ENCODE data around the gene TMEM106A.
"Not testable (repeated sequence)": the region's sequence is repeated elsewhere in the genome, so short reads cannot be mapped to it uniquely, and the experiment has no call there.

TMEM106A gene

DNA sequence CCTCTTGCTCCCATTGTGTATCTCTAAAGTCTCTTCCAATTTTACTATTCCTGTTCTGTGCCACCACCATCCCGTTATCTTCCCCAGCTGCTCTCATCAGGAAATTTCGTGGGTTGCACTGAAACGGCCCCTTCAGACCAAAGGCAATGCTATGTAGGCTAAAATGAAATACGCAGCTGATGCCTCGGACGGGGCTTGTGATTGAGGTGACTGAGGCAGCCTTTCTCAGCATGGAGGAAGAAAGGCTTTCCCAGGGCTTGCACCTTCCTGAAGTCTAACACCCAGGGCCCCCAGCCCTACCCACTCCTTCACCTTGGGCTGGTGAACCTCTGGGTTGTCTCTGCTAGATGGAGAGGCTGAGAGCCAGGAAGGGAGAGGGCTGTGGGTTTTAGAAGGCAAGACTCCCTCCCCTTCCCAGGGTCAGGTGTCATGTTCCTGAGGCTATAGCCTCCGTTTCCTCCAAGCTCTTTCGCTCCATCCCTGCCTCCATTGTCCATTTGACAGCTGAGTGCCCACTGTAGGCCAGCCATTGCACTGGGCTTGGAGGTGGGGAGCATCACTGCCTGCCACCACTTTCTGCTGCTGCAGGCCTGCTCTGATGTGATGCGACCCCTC, 8.9 kb downstream of the TMEM106A start:
- no peaks in the 10 kb centered on the region for H3K9me3 Mint-ChIP-seq
- H3K4me1 Mint-ChIP-seq: peaks cover 10% of the 10 kb centered on the region
- no peak overlapping the region for H3K4me3 Mint-ChIP-seq
- no peak overlapping the region for H3K27ac Mint-ChIP-seq
- DNase-seq (ENCODE audit: low spot score in 2 of 2) (no peak), ATAC-seq (ENCODE audit: low read depth) (no peak)
- H3K27me3 Mint-ChIP-seq: no peaks in the 10 kb centered on the region
- H3K36me3 Mint-ChIP-seq: peaks cover 25% of the 10 kb centered on the region

- ATAC-seq (ENCODE audit: low read depth): no peak
- Mint-ChIP-seq H3K9me3 (no peaks in the 10 kb centered on the region), H3K27me3 (no peaks in the 10 kb centered on the region), H3K36me3 (peaks cover 8% of the 10 kb centered on the region), H3K4me1 (peaks cover 4% of the 10 kb centered on the region), H3K4me3 (no peak overlapping the region), H3K27ac (no peak overlapping the region)
- DNase-seq (ENCODE audit: low spot score in 2 of 2): no peak
Observed at GRCh38 chr17:43224146-43224705, 12.6 kb downstream of the TMEM106A start.

- no peak overlapping the region for H3K4me3 Mint-ChIP-seq
- H3K4me1 Mint-ChIP-seq: peaks cover 4% of the 10 kb centered on the region
- ATAC-seq (ENCODE audit: low read depth) (no peak), DNase-seq (ENCODE audit: low spot score in 2 of 2) (no peak)
- H3K27ac Mint-ChIP-seq: no peak overlapping the region
- no peaks in the 10 kb centered on the region for H3K27me3 Mint-ChIP-seq
- H3K9me3 Mint-ChIP-seq: no peaks in the 10 kb centered on the region
- peaks cover 3% of the 10 kb centered on the region for H3K36me3 Mint-ChIP-seq
Observed at GRCh38 chr17:43226393-43226792, 14.7 kb downstream of the TMEM106A start.

DNA sequence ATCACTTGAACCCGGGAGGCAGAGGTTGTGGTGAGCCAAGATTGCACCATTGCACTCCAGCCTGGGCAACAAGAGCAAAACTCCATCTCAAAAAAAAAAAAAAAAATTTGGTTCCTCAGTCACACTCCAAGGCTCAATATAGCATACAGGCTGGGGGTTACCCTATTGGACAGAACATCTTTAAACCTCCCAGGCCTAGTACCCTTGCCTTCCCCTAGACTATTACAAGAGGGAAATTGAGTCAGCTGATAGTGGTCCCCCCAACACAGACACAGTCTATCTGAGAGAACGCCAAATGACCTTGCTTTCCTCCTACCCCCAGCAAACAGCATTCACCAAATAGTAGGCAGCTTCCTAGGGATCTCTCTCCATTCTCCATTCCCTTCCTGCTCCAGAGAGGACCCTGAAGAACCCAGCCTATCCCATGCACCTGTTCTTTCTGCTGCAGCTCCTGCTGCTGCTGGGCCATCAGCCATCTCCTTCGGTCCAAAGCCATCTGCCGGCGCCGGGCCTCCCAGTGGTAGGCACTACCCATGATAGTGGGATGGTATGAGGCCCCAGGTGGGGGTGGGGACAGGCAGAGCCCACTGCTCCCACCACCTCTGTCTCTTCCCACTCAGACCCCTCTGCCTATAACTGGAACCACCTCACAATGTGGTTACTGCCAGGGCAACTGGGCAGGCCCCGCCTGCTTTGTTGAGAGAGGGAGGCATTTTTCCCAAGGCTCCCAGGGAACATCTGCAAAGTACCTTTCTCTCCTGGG, 16.5 kb downstream of the TMEM106A start, which contains the start of gene CCDC200:
Gene CCDC200, minus strand, starts transcription at position 604 of the 763 bp plus-strand sequence. Its CDS starts 69 bp downstream, at position 535.
- H3K9me3 Mint-ChIP-seq; H3K27ac Mint-ChIP-seq; H3K4me1 Mint-ChIP-seq; H3K27me3 Mint-ChIP-seq; H3K4me3 Mint-ChIP-seq; DNase-seq (ENCODE audit: low spot score in 2 of 2); H3K36me3 Mint-ChIP-seq; ATAC-seq (ENCODE audit: low read depth): not testable (repeated sequence)

DNA sequence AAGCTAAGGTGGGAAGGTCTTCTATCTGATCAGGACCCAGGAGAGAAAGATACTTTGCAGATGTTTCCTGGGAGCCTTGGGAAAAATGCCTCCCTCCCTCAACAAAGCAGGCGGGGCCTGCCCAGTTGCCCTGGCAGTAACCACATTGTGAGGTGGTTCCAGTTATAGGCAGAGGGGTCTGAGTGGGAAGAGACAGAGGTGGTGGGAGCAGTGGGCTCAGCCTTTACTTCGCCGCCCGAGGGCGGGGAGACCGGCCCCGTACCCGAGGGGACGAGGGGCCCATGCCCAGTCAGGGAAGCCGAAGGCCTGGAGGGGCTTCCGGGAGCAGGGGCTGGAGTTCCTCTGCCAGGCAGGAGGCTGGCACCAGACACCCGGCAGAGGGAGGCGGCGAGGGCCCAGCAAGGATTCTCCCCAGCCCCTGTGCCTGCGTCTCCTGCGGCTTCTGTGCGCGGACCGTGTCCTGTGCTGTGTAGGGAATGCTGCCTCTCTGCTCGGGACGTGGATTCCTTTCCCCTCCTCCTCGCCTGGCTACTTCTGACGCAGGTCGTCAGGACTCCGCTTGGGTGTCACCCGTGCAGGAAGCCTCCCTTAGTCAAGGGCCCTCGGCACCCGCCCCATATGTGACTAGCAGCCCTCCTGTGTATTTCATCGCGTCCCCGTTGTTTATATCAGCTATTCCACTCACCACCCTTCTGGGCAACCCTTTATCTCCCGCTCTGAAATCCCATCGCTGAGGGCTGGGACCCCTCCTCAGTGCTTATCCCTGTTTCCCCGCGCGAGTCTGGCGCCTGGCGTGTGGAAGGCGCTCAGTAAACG, 19.7 kb downstream of the TMEM106A start:
- not testable (repeated sequence) for H3K27me3 Mint-ChIP-seq; DNase-seq (ENCODE audit: low spot score in 2 of 2); H3K4me3 Mint-ChIP-seq; H3K27ac Mint-ChIP-seq; H3K36me3 Mint-ChIP-seq; H3K4me1 Mint-ChIP-seq; ATAC-seq (ENCODE audit: low read depth); H3K9me3 Mint-ChIP-seq

GRCh38 chr17:43232021-43232699, 20.5 kb downstream of the TMEM106A start:
- not testable (repeated sequence) for H3K27ac Mint-ChIP-seq; H3K4me1 Mint-ChIP-seq; H3K4me3 Mint-ChIP-seq; H3K36me3 Mint-ChIP-seq; H3K27me3 Mint-ChIP-seq; ATAC-seq (ENCODE audit: low read depth); H3K9me3 Mint-ChIP-seq
- DNase-seq (ENCODE audit: low spot score in 2 of 2): peak in 1 of 2 donors; percentile 48

- H3K9me3 Mint-ChIP-seq; DNase-seq (ENCODE audit: low spot score in 2 of 2); H3K36me3 Mint-ChIP-seq; ATAC-seq (ENCODE audit: low read depth); H3K27me3 Mint-ChIP-seq; H3K4me1 Mint-ChIP-seq; H3K27ac Mint-ChIP-seq; H3K4me3 Mint-ChIP-seq: not testable (repeated sequence)
Observed at GRCh38 chr17:43233263-43233662, 21.6 kb downstream of the TMEM106A start.

DNA sequence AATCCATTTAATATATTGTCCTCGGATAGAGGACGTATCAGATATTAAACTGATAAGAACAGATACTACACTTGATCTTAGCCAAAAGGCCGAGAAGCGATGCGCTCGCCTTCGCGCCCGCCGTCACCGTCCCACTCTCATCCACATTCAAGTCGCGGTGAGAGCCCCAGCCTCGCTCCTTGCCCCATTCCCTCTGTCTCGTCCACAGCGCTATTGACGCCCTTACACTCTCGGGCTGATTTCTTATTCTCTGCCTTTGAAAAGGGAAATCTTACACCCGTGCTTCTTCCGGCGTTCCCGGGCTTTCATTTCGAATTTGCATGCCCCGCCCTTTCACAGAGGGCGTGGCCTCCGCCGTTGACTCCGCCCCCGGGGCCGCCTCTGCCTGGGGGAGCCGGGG, 22.2 kb downstream of the TMEM106A start, which contains the start of gene RNU2-1:
Gene RNU2-1, minus strand, starts transcription at position 101 of the 400 bp plus-strand sequence.
- H3K27ac Mint-ChIP-seq; H3K4me1 Mint-ChIP-seq; H3K4me3 Mint-ChIP-seq; H3K9me3 Mint-ChIP-seq; H3K36me3 Mint-ChIP-seq; DNase-seq (ENCODE audit: low spot score in 2 of 2); ATAC-seq (ENCODE audit: low read depth); H3K27me3 Mint-ChIP-seq: not testable (repeated sequence)

DNA sequence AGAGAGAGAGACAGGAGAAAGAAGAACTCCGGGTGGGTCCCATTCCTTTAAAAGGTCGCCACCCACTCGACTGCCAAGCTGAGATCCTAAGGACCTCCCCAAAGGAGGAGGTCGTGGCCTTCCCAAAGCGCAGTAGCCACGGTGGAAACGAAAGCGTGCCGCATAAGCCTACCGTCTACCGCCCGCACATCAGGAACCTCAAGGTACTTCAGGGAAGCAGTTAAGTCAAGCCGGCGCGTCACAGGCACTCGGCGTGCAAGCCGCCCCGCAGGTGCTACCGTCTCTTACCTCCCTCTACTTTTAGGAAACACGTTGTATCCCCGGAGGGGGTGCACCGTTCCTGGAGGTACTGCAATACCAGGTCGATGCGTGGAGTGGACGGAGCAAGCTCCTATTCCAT, 27.9 kb downstream of the TMEM106A start:
- peak; percentile 54 for ATAC-seq (ENCODE audit: low read depth)

DNA sequence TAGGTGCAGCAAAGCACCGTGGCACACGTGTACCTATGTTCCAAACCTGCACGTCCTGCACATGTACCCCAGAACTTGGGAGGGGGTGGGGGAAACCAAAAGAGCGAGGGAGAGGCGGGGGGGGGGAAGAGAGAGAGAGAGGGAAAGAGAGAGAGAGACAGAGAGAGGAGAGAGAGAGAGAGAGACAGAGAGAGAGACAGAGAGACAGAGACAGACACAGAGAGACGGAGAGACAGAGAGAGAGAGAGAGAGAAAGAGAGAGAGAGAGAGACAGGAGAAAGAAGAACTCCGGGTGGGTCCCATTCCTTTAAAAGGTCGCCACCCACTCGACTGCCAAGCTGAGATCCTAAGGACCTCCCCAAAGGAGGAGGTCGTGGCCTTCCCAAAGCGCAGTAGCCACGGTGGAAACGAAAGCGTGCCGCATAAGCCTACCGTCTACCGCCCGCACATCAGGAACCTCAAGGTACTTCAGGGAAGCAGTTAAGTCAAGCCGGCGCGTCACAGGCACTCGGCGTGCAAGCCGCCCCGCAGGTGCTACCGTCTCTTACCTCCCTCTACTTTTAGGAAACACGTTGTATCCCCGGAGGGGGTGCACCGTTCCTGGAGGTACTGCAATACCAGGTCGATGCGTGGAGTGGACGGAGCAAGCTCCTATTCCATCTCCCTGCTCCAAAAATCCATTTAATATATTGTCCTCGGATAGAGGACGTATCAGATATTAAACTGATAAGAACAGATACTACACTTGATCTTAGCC, 29.1 kb downstream of the TMEM106A start:
- not testable (repeated sequence) for H3K36me3 Mint-ChIP-seq; H3K27me3 Mint-ChIP-seq; H3K27ac Mint-ChIP-seq; H3K4me3 Mint-ChIP-seq; H3K4me1 Mint-ChIP-seq; DNase-seq (ENCODE audit: low spot score in 2 of 2); H3K9me3 Mint-ChIP-seq
- ATAC-seq (ENCODE audit: low read depth): peak; percentile 53

More for the DNA sequence above, 27.9 kb downstream of the TMEM106A start:
- H3K4me1 Mint-ChIP-seq; H3K27ac Mint-ChIP-seq; H3K4me3 Mint-ChIP-seq; H3K27me3 Mint-ChIP-seq; DNase-seq (ENCODE audit: low spot score in 2 of 2); H3K36me3 Mint-ChIP-seq; H3K9me3 Mint-ChIP-seq: not testable (repeated sequence)

- not testable (repeated sequence) for H3K9me3 Mint-ChIP-seq; H3K4me3 Mint-ChIP-seq; H3K4me1 Mint-ChIP-seq; H3K36me3 Mint-ChIP-seq; H3K27ac Mint-ChIP-seq; H3K27me3 Mint-ChIP-seq; ATAC-seq (ENCODE audit: low read depth)
- peak; percentile 67 to 88 for DNase-seq (ENCODE audit: low spot score in 2 of 2)
Observed at GRCh38 chr17:43246456-43246855, 34.8 kb downstream of the TMEM106A start.
